Measurements from ENCODE around the gene GPC6.

The GPC6 gene

GRCh38 chr13:93794197-93794885 is 567.7 kb downstream of the GPC6 start:
- DNase-seq, result no peak

GRCh38 chr13:93797463-93797862 is 570.9 kb downstream of the GPC6 start:
- DNase-seq, result no peak

GRCh38 chr13:93800342-93800741 is 573.7 kb downstream of the GPC6 start:
- DNase-seq, result no peak

- DNase-seq, result no peak
Measured at GRCh38 chr13:93805736-93806135, 579.1 kb downstream of the GPC6 start.

GRCh38 chr13:93806861-93807260 is 580.3 kb downstream of the GPC6 start:
- no peak for DNase-seq

GRCh38 chr13:93810264-93810663 is 583.7 kb downstream of the GPC6 start:
- no peak for DNase-seq

GRCh38 chr13:93811071-93811737 is 584.6 kb downstream of the GPC6 start:
- DNase-seq, result no peak

- DNase-seq, result no peak
Measured at GRCh38 chr13:93811738-93812112, 585.1 kb downstream of the GPC6 start.

GRCh38 chr13:93814658-93815057 is 588.1 kb downstream of the GPC6 start:
- no peak for DNase-seq

GRCh38 chr13:93818345-93818744 is 591.7 kb downstream of the GPC6 start:
- DNase-seq, result no peak

GRCh38 chr13:93819331-93819890 is 592.8 kb downstream of the GPC6 start:
- no peak for DNase-seq

- no peak for DNase-seq
Measured at GRCh38 chr13:93824286-93824685, 597.7 kb downstream of the GPC6 start.

- no peak for DNase-seq
Measured at GRCh38 chr13:93834051-93834450, 607.4 kb downstream of the GPC6 start.

- DNase-seq, result no peak
Measured at GRCh38 chr13:93843082-93843481, 616.5 kb downstream of the GPC6 start.

- DNase-seq, result no peak
Measured at GRCh38 chr13:93847162-93847561, 620.6 kb downstream of the GPC6 start.

- DNase-seq, result no peak
Measured at GRCh38 chr13:93848247-93848646, 621.6 kb downstream of the GPC6 start.

- DNase-seq, result peak; percentile 10
Measured at GRCh38 chr13:93851236-93851635, 624.6 kb downstream of the GPC6 start.

GRCh38 chr13:93853912-93854311 is 627.3 kb downstream of the GPC6 start:
- no peak for DNase-seq

GRCh38 chr13:93857126-93857525 is 630.5 kb downstream of the GPC6 start:
- no peak for DNase-seq

- DNase-seq, result no peak
Measured at GRCh38 chr13:93859716-93860115, 633.1 kb downstream of the GPC6 start.

- no peak for DNase-seq
Measured at GRCh38 chr13:93861818-93862217, 635.2 kb downstream of the GPC6 start.

GRCh38 chr13:93862259-93862658 is 635.7 kb downstream of the GPC6 start:
- DNase-seq, result no peak

GRCh38 chr13:93865235-93865634 is 638.6 kb downstream of the GPC6 start:
- no peak for DNase-seq

GRCh38 chr13:93867481-93867880 is 640.9 kb downstream of the GPC6 start:
- no peak for DNase-seq

- no peak for DNase-seq
Measured at GRCh38 chr13:93872376-93872775, 645.8 kb downstream of the GPC6 start.
